ENCODE results near the gene RPN2.

The RPN2 gene

GRCh38 chr20:37270576-37271420 lies 91.7 kb downstream of the RPN2 start:
- no peak for DNase-seq

GRCh38 chr20:37271421-37271768 lies 92.3 kb downstream of the RPN2 start:
- no peak for DNase-seq

GRCh38 chr20:37273988-37274387 lies 94.9 kb downstream of the RPN2 start:
- no peak for DNase-seq

GRCh38 chr20:37274851-37275524 lies 95.9 kb downstream of the RPN2 start:
- no peak for DNase-seq

GRCh38 chr20:37276494-37277252 lies 97.5 kb downstream of the RPN2 start:
- DNase-seq, result no peak

- no peak for DNase-seq
These were observed 98.1 kb downstream of the RPN2 start for GRCh38 chr20:37277253-37277593.

- no peak for DNase-seq
These were observed 99.9 kb downstream of the RPN2 start for GRCh38 chr20:37278966-37279590.

- DNase-seq, result no peak
These were observed 100.7 kb downstream of the RPN2 start for GRCh38 chr20:37279820-37280219.

GRCh38 chr20:37280403-37280802 lies 101.3 kb downstream of the RPN2 start:
- DNase-seq, result no peak

GRCh38 chr20:37282556-37282955 lies 103.4 kb downstream of the RPN2 start:
- DNase-seq, result no peak

GRCh38 chr20:37283530-37284195 lies 104.5 kb downstream of the RPN2 start:
- no peak for DNase-seq

GRCh38 chr20:37284691-37285161 lies 105.6 kb downstream of the RPN2 start:
- DNase-seq, result no peak

- no peak for DNase-seq
These were observed 106.7 kb downstream of the RPN2 start for GRCh38 chr20:37285664-37286374.

- no peak for DNase-seq
These were observed 109.0 kb downstream of the RPN2 start for GRCh38 chr20:37288091-37288490.

- no peak for DNase-seq
These were observed 111.2 kb downstream of the RPN2 start for GRCh38 chr20:37290158-37290810.

Data from stimulated activated CD4-positive, alpha-beta T cell treated with anti-CD3 and anti-CD28 coated beads, Interleukin-2, amount 100 ng/mL, for 48 hours (primary cell).